KMS-11 (cell line): ENCODE data around the gene CAMK2D.

ENCODE experiments used
- H2AFZ ChIP-seq: fragments of 200-600 bp; sonication (generic); 2 replicates; pipeline ENCODE4 v1.6.1; 2016; ENCODE audit warnings: antibody characterized with exemption, mixed run types, low read depth
- H3K27ac ChIP-seq: fragments of 200-600 bp; sonication (generic); 2 replicates; pipeline ENCODE4 v1.6.1; 2016; ENCODE audit warnings: mild to moderate bottlenecking, mixed run types
- H3K27me3 ChIP-seq: fragments of 200-600 bp; sonication (generic); 2 replicates; pipeline ENCODE4 v1.6.1; 2017; ENCODE audit warnings: mild to moderate bottlenecking, low read depth, mixed run types, moderate library complexity; ENCODE audit not compliant: insufficient read depth
- H3K36me3 ChIP-seq: fragments of 200-600 bp; sonication (generic); 2 replicates; pipeline ENCODE4 v1.6.1; 2017; ENCODE audit warnings: mild to moderate bottlenecking, mixed run types; ENCODE audit not compliant: insufficient read depth
- H3K4me1 ChIP-seq: fragments of 200-600 bp; sonication (generic); 2 replicates; pipeline ENCODE4 v1.6.1; 2016; ENCODE audit warnings: mild to moderate bottlenecking, low read depth, mixed run types; ENCODE audit not compliant: poor library complexity, severe bottlenecking
- H3K4me2 ChIP-seq: fragments of 200-600 bp; sonication (generic); 2 replicates; pipeline ENCODE4 v1.7.0; 2016; ENCODE audit warnings: mild to moderate bottlenecking, mixed run types
- H3K4me3 ChIP-seq: fragments of 200-600 bp; sonication (generic); IDR thresholded peaks from 2 replicates; pipeline ENCODE4 v1.6.1; 2017; ENCODE audit warnings: low read depth, low read length, mixed read lengths; ENCODE audit not compliant: insufficient read depth
- H3K79me2 ChIP-seq: fragments of 200-600 bp; sonication (generic); 2 replicates; pipeline ENCODE4 v1.6.1; 2016; ENCODE audit warnings: low read depth, mixed run types; ENCODE audit not compliant: insufficient read depth
- H3K9ac ChIP-seq: fragments of 200-600 bp; sonication (generic); 2 replicates; pipeline ENCODE4 v1.6.1; 2016; ENCODE audit warnings: mild to moderate bottlenecking, mixed run types
- H4K20me1 ChIP-seq: fragments of 200-600 bp; sonication (generic); 2 replicates; pipeline ENCODE4 v1.6.1; 2016; ENCODE audit warnings: mild to moderate bottlenecking, mixed run types; ENCODE audit not compliant: insufficient read depth
- TF ChIP-seq, protein P1 (sequence below): fragments of 200-600 bp; sonication (generic); conservative IDR thresholded peaks from 2 replicates; pipeline ENCODE4 v1.6.1; 2017; ENCODE audit warnings: low read depth, mild to moderate bottlenecking, antibody characterized with exemption, low read length, moderate library complexity, mixed read lengths

The CAMK2D gene

DNA sequence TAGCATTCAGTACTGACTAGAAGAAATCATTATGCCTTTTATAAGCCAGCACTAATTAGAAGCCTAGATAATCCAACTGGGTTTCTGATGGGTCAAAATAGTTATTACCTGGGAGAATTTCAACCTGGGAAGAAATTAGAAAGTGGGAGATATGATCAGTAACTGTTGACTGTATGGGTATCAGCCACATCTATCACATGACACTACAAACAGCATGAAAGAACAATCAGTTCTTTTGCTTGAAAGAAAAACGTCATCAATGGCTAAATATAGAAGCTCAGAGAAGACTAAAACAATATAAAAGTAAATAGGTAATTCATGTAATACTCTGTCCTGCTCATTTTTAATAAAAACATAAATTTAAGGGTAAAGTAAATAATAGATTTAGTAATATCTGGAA is 145.1 kb downstream of the CAMK2D start:
- Histone ChIP-seq H3K27ac (no peak overlapping the region), H3K4me2 (0 out of 2 replicates have a peak overlapping the region, but pooled peaks have one; percentile 44), H3K4me1 (peaks cover 19% of the 10 kb centered on the region), H3K79me2 (no peaks in the 10 kb centered on the region), H3K36me3 (no peaks in the 10 kb centered on the region), H2AFZ (no peak overlapping the region), H3K27me3 (no peaks in the 10 kb centered on the region), H4K20me1 (no peaks in the 10 kb centered on the region), H3K4me3 (no peak overlapping the region), H3K9ac (no peak overlapping the region)
- TF ChIP-seq, protein P1, sequence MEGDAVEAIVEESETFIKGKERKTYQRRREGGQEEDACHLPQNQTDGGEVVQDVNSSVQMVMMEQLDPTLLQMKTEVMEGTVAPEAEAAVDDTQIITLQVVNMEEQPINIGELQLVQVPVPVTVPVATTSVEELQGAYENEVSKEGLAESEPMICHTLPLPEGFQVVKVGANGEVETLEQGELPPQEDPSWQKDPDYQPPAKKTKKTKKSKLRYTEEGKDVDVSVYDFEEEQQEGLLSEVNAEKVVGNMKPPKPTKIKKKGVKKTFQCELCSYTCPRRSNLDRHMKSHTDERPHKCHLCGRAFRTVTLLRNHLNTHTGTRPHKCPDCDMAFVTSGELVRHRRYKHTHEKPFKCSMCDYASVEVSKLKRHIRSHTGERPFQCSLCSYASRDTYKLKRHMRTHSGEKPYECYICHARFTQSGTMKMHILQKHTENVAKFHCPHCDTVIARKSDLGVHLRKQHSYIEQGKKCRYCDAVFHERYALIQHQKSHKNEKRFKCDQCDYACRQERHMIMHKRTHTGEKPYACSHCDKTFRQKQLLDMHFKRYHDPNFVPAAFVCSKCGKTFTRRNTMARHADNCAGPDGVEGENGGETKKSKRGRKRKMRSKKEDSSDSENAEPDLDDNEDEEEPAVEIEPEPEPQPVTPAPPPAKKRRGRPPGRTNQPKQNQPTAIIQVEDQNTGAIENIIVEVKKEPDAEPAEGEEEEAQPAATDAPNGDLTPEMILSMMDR = no peak

DNA sequence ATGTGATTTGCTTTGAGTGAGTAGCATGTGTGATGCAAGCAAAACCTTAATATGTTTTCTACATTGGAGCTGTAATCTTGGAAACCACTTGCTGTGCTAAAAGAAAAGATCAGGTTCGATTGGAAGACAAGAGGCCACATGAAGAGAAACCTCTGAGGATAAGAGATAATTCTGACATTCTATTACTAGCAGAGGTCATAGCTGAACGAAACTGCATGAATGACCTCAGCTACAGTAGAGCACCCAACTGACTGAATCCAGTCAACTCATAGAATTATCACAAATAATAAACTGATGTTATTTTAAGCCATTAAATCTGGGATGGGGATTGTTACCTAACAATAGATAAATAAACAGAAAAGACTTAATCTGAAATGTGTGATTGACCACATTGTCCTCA is 147.1 kb downstream of the CAMK2D start:
- no peak overlapping the region for H3K27ac ChIP-seq
- H3K9ac ChIP-seq = no peak overlapping the region
- H3K79me2 ChIP-seq = no peaks in the 10 kb centered on the region
- no peaks in the 10 kb centered on the region for H3K27me3 ChIP-seq
- no peaks in the 10 kb centered on the region for H3K36me3 ChIP-seq
- TF ChIP-seq, protein P1 = no peak
- no peak overlapping the region for H2AFZ ChIP-seq
- peaks cover 19% of the 10 kb centered on the region for H3K4me1 ChIP-seq
- H4K20me1 ChIP-seq = no peaks in the 10 kb centered on the region
- no peak overlapping the region for H3K4me3 ChIP-seq
- H3K4me2 ChIP-seq = no peak overlapping the region

GRCh38 chr4:113613503-113613902 is 148.0 kb downstream of the CAMK2D start:
- Histone ChIP-seq H3K4me3 (no peak overlapping the region), H3K27me3 (no peaks in the 10 kb centered on the region), H3K9ac (no peak overlapping the region), H2AFZ (no peak overlapping the region), H3K79me2 (no peaks in the 10 kb centered on the region), H3K4me2 (no peak overlapping the region), H3K27ac (no peak overlapping the region), H3K4me1 (peaks cover 20% of the 10 kb centered on the region), H3K36me3 (no peaks in the 10 kb centered on the region), H4K20me1 (no peaks in the 10 kb centered on the region)
- TF ChIP-seq, protein P1 = no peak

DNA sequence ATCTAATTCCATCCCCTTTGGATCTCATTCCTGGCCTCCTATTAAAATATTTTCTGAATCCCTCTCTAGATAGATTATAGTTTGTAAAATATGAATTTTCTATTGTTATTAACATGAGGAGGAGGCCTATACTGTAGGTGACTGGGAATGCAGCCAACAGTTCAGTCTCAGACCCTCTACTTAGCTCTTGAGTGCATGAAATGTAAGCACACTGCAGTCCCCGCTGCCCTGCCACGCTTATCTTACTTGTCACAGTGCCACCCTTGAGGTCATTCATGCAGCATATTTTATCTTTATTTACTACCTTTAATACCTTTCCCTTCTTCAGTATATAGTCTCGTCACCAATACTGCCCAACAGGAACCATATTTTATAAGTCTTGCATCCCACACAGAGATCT is 151.0 kb downstream of the CAMK2D start:
- Histone ChIP-seq H3K79me2 (no peaks in the 10 kb centered on the region), H3K4me3 (no peak overlapping the region)

More for the DNA sequence above, 151.0 kb downstream of the CAMK2D start:
- Histone ChIP-seq H3K27me3 (no peaks in the 10 kb centered on the region), H3K9ac (no peak overlapping the region), H4K20me1 (no peaks in the 10 kb centered on the region), H3K4me2 (no peak overlapping the region), H3K27ac (no peak overlapping the region), H2AFZ (no peak overlapping the region), H3K36me3 (no peaks in the 10 kb centered on the region), H3K4me1 (peaks cover 14% of the 10 kb centered on the region)
- TF ChIP-seq, protein P1 = no peak
